Lung (tissue), 12 donors: Measurements from ENCODE around the gene IGFBP1. TPM values are rescaled to one million over a fixed set of nuclear protein-coding genes. Genes with fewer than 3 reads are reported as not detected.
"Not testable (repeated sequence)": the region's sequence is repeated elsewhere in the genome, so short reads cannot be mapped to it uniquely, and the experiment has no call there.

ENCODE experiments used
- ATAC-seq: fragments of 200-7000 bp; cut with Tn5 transposase; one replicate; pipeline ENCODE4 v1.9.1; 2020; ENCODE audit warnings: moderate number of reproducible peaks; ENCODE audit not compliant: insufficient read depth, low FRiP score
- DNase-seq, 3 donors: peaks; one replicate each; pipeline ENCODE4 v3.0.0-alpha.2; 2013 to 2017
- H3K27ac ChIP-seq, 2 donors: one replicate each; pipeline ENCODE4 v1.5.1; 2013; ENCODE audit warnings: mild to moderate bottlenecking in 2 of 2, moderate library complexity in 2 of 2, control low read depth in 1 of 2, inconsistent platforms in 1 of 2, low read depth in 1 of 2, low read length in 1 of 2
- H3K27me3 ChIP-seq, 3 donors: one replicate each; pipeline ENCODE4 v1.5.1; 2013; ENCODE audit warnings: low read length in 2 of 3; ENCODE audit not compliant: control insufficient read depth in 3 of 3, insufficient read depth in 3 of 3
- H3K36me3 ChIP-seq, 4 donors: one replicate each; pipeline ENCODE4 v1.5.1; 2013; ENCODE audit warnings: low read length in 4 of 4, mild to moderate bottlenecking in 1 of 4, moderate library complexity in 1 of 4; ENCODE audit not compliant: control insufficient read depth in 4 of 4, insufficient read depth in 4 of 4
- H3K4me1 ChIP-seq, 5 donors: one replicate each; pipeline ENCODE4 v1.5.1; 2013; ENCODE audit warnings: low read length in 5 of 5, mild to moderate bottlenecking in 2 of 5, moderate library complexity in 1 of 5; ENCODE audit not compliant: control insufficient read depth in 5 of 5, insufficient read depth in 5 of 5
- H3K4me3 ChIP-seq: one replicate; pipeline ENCODE4 v1.5.1; 2013; ENCODE audit warnings: mild to moderate bottlenecking, control low read depth, moderate library complexity
- H3K9ac ChIP-seq, 2 donors: one replicate each; pipeline ENCODE4 v1.5.1; 2013; ENCODE audit warnings: low read length in 2 of 2, control low read depth in 1 of 2; ENCODE audit not compliant: insufficient read depth in 1 of 2
- H3K9me3 ChIP-seq, 4 donors: one replicate each; pipeline ENCODE4 v1.5.1; 2013; ENCODE audit warnings: low read length in 3 of 4, mild to moderate bottlenecking in 1 of 4, moderate library complexity in 1 of 4; ENCODE audit not compliant: control insufficient read depth in 4 of 4, insufficient read depth in 3 of 4
- CTCF ChIP-seq: IDR thresholded peaks from 2 replicates; pipeline ENCODE4 v1.5.1; 2012; ENCODE audit warnings: mild to moderate bottlenecking; ENCODE audit errors: control extremely low read depth, extremely low read depth
- WGBS, 2 donors: extraction: QIAGEN DNeasy Blood & Tissue Kit; methylation state at CpG; one replicate each; pipeline ENCODE4 v1.1.7; 2013; 5-methylcytosine and 5-hydroxymethylcytosine counted together
- polyA plus RNA-seq, 2 donors: library from polyadenylated mRNA; stranded (reverse); fragments of 200-250 nt; gene quantifications; one replicate each; pipeline ENCODE4 v1.2.1, GENCODE V29; 2013
- total RNA-seq, 2 donors: library from RNA; depleted of rRNA in 1 of 2; stranded (reverse); fragments of >200 nt in 1 of 2; gene quantifications; one replicate each; pipeline ENCODE4 v1.2.1, GENCODE V29; 2014 to 2021
- donor health status: control.
- donor health status: control.
- donor health status: Bipolar disorder and iron deficiency.
- donor health status: healthy.
- donor health status: DM: yes; HTN: yes; CAD: no.

IGFBP1 gene
- total and polyA plus RNA-seq, 4 donors = 0.06 TPM; not detected in 3

GRCh38 chr7:45855680-45856079 lies 32.6 kb upstream of the IGFBP1 start:
- H3K4me1 ChIP-seq, ATAC-seq, H3K27me3 ChIP-seq, H3K9me3 ChIP-seq, H3K27ac ChIP-seq, H3K4me3 ChIP-seq, H3K36me3 ChIP-seq, H3K9ac ChIP-seq, DNase-seq: not testable (repeated sequence)
- 30 to 37% methylated on average over 3 of the region's 3 CpGs for WGBS, 2 donors

GRCh38 chr7:45856888-45857287 lies 31.4 kb upstream of the IGFBP1 start:
- ATAC-seq, H3K9me3 ChIP-seq: not testable (repeated sequence)
- 95 to 97% methylated on average over 4 of the region's 4 CpGs for WGBS, 2 donors

GRCh38 chr7:45863715-45864114 lies 24.6 kb upstream of the IGFBP1 start:
- H3K9me3 ChIP-seq = peaks cover 0 to 6% (median 0%) of the 10 kb centered on the region in 4 donors
- no peak for TF ChIP-seq CTCF
- H3K4me3 ChIP-seq = no peak overlapping the region
- no peak overlapping the region for H3K9ac ChIP-seq
- H3K4me1 ChIP-seq = peaks cover 0 to 1% (median 0%) of the 10 kb centered on the region in 5 donors
- H3K27me3 ChIP-seq = no peaks in the 10 kb centered on the region
- no peak overlapping the region for H3K27ac ChIP-seq
- no peak for DNase-seq
- ATAC-seq = no peak
- 76 to 78% methylated on average over 9 of the region's 9 CpGs for WGBS, 2 donors
- H3K36me3 ChIP-seq = no peaks in the 10 kb centered on the region

More at GRCh38 chr7:45856888-45857287, 31.4 kb upstream of the IGFBP1 start:
- H3K27me3 ChIP-seq, H3K4me3 ChIP-seq, H3K27ac ChIP-seq, H3K9ac ChIP-seq, H3K4me1 ChIP-seq, H3K36me3 ChIP-seq, DNase-seq: not testable (repeated sequence)

GRCh38 chr7:45865594-45866410 lies 22.5 kb upstream of the IGFBP1 start:
- no peak for DNase-seq
- no peaks in the 10 kb centered on the region for H3K36me3 ChIP-seq
- 68 to 82% methylated on average over 13 of the region's 13 CpGs for WGBS, 2 donors
- H3K9ac ChIP-seq = no peak overlapping the region
- H3K27ac ChIP-seq = no peak overlapping the region
- H3K4me3 ChIP-seq = no peak overlapping the region
- TF ChIP-seq CTCF = no peak
- H3K4me1 ChIP-seq = peaks cover 0 to 1% (median 0%) of the 10 kb centered on the region in 5 donors
- no peaks in the 10 kb centered on the region for H3K27me3 ChIP-seq
- no peak for ATAC-seq
- peaks cover 0 to 2% (median 0%) of the 10 kb centered on the region in 4 donors for H3K9me3 ChIP-seq
